AG04449 (cell line): ENCODE results near the gene TRIM26.

Source experiments
- CTCF ChIA-PET: fragments of 350-600 bp; formaldehyde crosslinking; extraction: SDS; loops from one replicate; lab custom pipeline; 2021; ENCODE audit warnings: antibody characterized with exemption; lab: Yijun Ruan, JAX
- POLR2A ChIA-PET: fragments of 400-600, 350-600 bp; formaldehyde crosslinking; extraction: SDS; loops from one replicate; lab custom pipeline; 2020; ENCODE audit warnings: antibody characterized with exemption, inconsistent platforms; lab: Yijun Ruan, JAX
- DNase-seq: peaks from one replicate; pipeline ENCODE4 v3.0.0-alpha.2; 2010; ENCODE audit warnings: low read depth, low spot score
- H3K4me3 ChIP-seq: 2 replicates; pipeline ENCODE4 v1.5.1; 2011; ENCODE audit warnings: low read depth, mild to moderate bottlenecking, control low read depth, low read length
- CTCF ChIP-seq: IDR thresholded peaks from one replicate; pipeline ENCODE4 v1.5.1; 2011; ENCODE audit warnings: mild to moderate bottlenecking, moderate library complexity, low read length, control low read depth, inconsistent platforms; ENCODE audit not compliant: insufficient read depth; ENCODE audit errors: missing control alignments

TRIM26 gene

GRCh38 chr6:30206799-30207618, 6.2 kb downstream of the TRIM26 start:
- POLR2A ChIA-PET = no interaction called here

GRCh38 chr6:30206152-30206551, 7.1 kb downstream of the TRIM26 start:
- H3K4me3 ChIP-seq = no peak overlapping the region
- no peak for TF ChIP-seq CTCF
- ChIA-PET POLR2A (no interaction called here), CTCF (interaction anchor here (1.1 to 4.7 kb wide), 3 partner anchors 10 to 16 kb away, joined by 3 to 35 read pairs (median 7); no protein-coding TSS in a partner anchor)
- no peak for DNase-seq

More at GRCh38 chr6:30206799-30207618, 6.2 kb downstream of the TRIM26 start:
- no peak for DNase-seq
- no peak overlapping the region; the same call in 1 of the 2 replicates for H3K4me3 ChIP-seq
- CTCF ChIA-PET = interaction anchor here (0.6 to 4.7 kb wide), 9 partner anchors 9 to 190 kb away, joined by 3 to 35 read pairs (median 4); no protein-coding TSS in a partner anchor
- TF ChIP-seq CTCF = no peak

GRCh38 chr6:30204116-30204515, 9.1 kb downstream of the TRIM26 start:
- POLR2A ChIA-PET = no interaction called here
- no peak for DNase-seq
- CTCF ChIA-PET = interaction anchor here (1.0 to 1.3 kb wide), 2 partner anchors 9 to 16 kb away, joined by 3 read pairs; partner anchors contain the start of gene TRIM26
- no peak overlapping the region for H3K4me3 ChIP-seq
- no peak for TF ChIP-seq CTCF

- ChIA-PET CTCF (no interaction called here), POLR2A (no interaction called here)
- DNase-seq = no peak
- TF ChIP-seq CTCF = no peak
- no peak overlapping the region for H3K4me3 ChIP-seq
Observed at GRCh38 chr6:30202366-30202765, 10.8 kb downstream of the TRIM26 start.

- DNase-seq = no peak
- POLR2A ChIA-PET = no interaction called here
- H3K4me3 ChIP-seq = no peak overlapping the region
- TF ChIP-seq CTCF = no peak
- CTCF ChIA-PET = no interaction called here
Observed at GRCh38 chr6:30200551-30201281, 12.5 kb downstream of the TRIM26 start.
